ENCODE results near the gene KCNIP1.

DNA sequence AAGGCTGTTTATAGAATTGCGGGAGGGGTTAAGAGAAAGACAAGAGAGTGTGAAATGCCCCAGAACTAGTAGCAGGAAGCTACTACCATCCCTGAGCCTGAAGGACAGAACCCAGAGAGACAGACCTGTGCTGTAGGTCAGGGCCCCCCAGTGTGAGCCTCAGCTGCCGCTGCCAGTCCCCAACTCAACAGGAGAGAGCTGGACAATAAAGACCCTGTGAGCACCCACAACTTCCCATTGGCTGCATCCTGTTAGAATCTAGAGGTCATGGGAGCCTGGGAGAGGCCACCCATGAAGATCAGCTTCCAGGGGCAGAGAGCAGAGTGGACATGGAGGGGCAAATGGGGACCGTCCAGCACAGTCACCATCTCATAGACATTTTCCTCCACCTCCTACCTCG lies 152.5 kb downstream of the KCNIP1 start:
- TF ChIP-seq ZNF837 (tag by site-specific recombination; IDR thresholded peaks at IDR 0.05): no peak
- TF ChIP-seq, protein P1, sequence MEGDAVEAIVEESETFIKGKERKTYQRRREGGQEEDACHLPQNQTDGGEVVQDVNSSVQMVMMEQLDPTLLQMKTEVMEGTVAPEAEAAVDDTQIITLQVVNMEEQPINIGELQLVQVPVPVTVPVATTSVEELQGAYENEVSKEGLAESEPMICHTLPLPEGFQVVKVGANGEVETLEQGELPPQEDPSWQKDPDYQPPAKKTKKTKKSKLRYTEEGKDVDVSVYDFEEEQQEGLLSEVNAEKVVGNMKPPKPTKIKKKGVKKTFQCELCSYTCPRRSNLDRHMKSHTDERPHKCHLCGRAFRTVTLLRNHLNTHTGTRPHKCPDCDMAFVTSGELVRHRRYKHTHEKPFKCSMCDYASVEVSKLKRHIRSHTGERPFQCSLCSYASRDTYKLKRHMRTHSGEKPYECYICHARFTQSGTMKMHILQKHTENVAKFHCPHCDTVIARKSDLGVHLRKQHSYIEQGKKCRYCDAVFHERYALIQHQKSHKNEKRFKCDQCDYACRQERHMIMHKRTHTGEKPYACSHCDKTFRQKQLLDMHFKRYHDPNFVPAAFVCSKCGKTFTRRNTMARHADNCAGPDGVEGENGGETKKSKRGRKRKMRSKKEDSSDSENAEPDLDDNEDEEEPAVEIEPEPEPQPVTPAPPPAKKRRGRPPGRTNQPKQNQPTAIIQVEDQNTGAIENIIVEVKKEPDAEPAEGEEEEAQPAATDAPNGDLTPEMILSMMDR (tag by site-specific recombination; IDR thresholded peaks at IDR 0.05): no peak
- TF ChIP-seq ZNF274 (IDR thresholded peaks at IDR 0.05; ENCODE audit: low read length): no peak
- no peak for TF ChIP-seq ZNF274 (tag by site-specific recombination; IDR thresholded peaks at IDR 0.05; ENCODE audit: borderline replicate concordance)
- TF ChIP-seq, protein P2, sequence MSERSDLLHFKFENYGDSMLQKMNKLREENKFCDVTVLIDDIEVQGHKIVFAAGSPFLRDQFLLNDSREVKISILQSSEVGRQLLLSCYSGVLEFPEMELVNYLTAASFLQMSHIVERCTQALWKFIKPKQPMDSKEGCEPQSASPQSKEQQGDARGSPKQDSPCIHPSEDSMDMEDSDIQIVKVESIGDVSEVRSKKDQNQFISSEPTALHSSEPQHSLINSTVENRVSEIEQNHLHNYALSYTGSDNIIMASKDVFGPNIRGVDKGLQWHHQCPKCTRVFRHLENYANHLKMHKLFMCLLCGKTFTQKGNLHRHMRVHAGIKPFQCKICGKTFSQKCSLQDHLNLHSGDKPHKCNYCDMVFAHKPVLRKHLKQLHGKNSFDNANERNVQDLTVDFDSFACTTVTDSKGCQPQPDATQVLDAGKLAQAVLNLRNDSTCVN (tag by site-specific recombination; optimal IDR thresholded peaks at IDR 0.05): no peak
- TF ChIP-seq ZNF768 (tag by site-specific recombination; IDR thresholded peaks at IDR 0.05): no peak
- TF ChIP-seq, protein P3, sequence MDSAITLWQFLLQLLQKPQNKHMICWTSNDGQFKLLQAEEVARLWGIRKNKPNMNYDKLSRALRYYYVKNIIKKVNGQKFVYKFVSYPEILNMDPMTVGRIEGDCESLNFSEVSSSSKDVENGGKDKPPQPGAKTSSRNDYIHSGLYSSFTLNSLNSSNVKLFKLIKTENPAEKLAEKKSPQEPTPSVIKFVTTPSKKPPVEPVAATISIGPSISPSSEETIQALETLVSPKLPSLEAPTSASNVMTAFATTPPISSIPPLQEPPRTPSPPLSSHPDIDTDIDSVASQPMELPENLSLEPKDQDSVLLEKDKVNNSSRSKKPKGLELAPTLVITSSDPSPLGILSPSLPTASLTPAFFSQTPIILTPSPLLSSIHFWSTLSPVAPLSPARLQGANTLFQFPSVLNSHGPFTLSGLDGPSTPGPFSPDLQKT (IDR thresholded peaks at IDR 0.05; ENCODE audit: borderline replicate concordance, low read depth, low read length): no peak
- TF ChIP-seq EGR2 (tag by site-specific recombination; IDR thresholded peaks at IDR 0.05; ENCODE audit: low read depth): no peak
- no peak for TF ChIP-seq ZNF426 (tag by site-specific recombination; IDR thresholded peaks at IDR 0.05)
- TF ChIP-seq ZNF416 (tag by site-specific recombination; IDR thresholded peaks at IDR 0.05): no peak

Measured in HEK293 (cell line).